Measurements from ENCODE around the gene PEG3. TPM values are rescaled to one million over a fixed set of nuclear protein-coding genes. Genes with fewer than 3 reads are reported as not detected.

The PEG3 gene
- total and polyA plus RNA-seq, 2 of the 8 experiments (the other 6 are each of a cell fraction or from before 2014, with no cell fraction given): not detected

DNA sequence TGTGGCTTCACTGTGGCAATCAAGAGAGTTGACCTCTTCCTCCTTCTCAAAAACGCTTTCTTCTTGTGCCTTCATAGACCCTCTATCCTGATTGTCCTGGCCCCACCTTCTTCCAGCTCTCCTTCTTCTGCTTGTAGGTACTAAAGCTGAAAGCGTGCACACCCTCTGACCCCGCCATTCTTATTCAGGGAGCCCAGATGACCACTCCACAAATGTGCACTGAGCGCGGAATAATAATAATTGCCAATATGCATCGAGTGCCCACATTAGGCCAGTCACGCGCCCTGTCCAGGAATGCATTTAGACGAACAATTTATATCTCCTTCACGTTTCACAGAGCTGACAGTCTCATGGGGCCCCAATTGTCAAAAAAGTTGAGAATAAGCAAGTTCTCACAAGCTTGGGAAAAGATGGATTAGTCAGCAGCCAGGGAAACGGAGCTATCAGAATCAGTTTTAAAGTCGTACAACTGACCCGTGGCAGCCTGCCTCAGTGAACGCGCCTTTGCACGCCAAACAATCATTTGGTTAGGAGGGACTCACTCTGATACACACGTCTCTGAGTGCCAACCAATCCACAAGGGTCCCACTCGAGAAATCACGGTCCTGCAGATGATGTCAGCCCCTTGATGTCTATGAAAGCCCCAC is 36.7 kb upstream of the PEG3 start (continued):
- TF ChIP-seq TEAD4 (IDR thresholded peaks at IDR 0.05; ENCODE audit: low read depth, low read length) (no peak), PHF8 (conservative IDR thresholded peaks at IDR 0.05; ENCODE audit: low read depth, low read length) (no peak), FOSL1 (IDR thresholded peaks at IDR 0.05; ENCODE audit: insufficient read depth, low read depth, low read length) (no peak), TAF1 (IDR thresholded peaks at IDR 0.05; ENCODE audit: low read depth, low read length) (no peak), EZH2 (IDR thresholded peaks at IDR 0.05; ENCODE audit: low read depth, low read length, severe bottlenecking) (no peak), EGR1 (IDR thresholded peaks at IDR 0.05; ENCODE audit: borderline replicate concordance, low read depth, low read length) (no peak), RXRA (IDR thresholded peaks at IDR 0.05; ENCODE audit: insufficient read depth, low read depth, low read length) (no peak), ATF2 (IDR thresholded peaks at IDR 0.05; ENCODE audit: low read length) (no peak)
